AG10803 (cell line): Measurements from ENCODE around the gene C1orf216.

Experiments
- DNase-seq: peaks from one replicate; pipeline ENCODE4 v3.0.0; 2010; ENCODE audit warnings: low read depth
- H3K4me3 ChIP-seq: 2 replicates; pipeline ENCODE4 v1.5.1; 2011; ENCODE audit warnings: mild to moderate bottlenecking, low read length, control low read depth
- TF ChIP-seq, protein P1 (sequence below): conservative IDR thresholded peaks from 2 replicates; pipeline ENCODE4 v1.5.1; 2011; ENCODE audit warnings: mild to moderate bottlenecking, low read length, control low read depth, inconsistent platforms

The C1orf216 gene, protein sequence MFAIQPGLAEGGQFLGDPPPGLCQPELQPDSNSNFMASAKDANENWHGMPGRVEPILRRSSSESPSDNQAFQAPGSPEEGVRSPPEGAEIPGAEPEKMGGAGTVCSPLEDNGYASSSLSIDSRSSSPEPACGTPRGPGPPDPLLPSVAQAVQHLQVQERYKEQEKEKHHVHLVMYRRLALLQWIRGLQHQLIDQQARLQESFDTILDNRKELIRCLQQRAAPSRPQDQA

DNA sequence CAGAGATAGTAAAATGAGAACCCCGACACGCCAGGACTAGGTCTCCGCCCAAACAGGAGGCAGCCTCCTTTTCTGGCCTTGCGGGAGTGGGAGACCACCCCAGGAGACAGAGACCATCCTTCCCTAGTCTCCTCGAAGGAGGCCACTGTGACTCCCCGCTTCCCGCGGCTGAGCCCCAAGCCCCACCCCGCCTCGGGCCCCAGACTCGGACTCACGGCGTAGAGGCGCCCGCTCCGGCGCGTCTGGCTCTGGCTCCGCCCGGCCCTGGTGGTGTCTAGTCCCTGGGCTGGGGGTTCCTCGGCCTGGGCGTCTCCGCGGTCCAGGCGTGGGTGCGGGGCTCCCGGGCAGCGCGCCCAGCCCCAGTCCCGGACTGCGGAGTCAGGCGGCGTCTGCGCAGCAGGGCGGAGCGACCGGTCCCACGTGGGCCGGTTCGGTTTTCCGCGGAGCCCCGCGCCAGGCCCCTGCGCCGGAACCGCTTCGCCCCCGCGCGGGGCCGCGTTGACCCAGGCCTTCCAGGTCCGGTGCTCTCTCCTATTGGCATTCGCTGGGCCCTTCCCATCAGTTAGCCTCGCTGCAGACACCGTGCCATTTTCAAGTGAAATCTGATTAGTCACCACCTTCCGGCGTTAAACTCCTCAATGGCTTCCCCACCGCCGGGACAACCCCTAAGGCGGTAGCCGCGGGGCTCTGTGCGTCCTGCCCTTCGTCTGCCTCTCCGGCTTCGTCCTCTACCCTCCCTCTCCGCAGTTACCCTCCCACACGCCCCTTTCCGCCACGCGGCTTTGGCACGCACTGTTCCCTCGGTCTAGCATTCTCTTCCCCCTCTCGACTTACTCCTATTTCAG lies at the start of gene C1orf216:
C1orf216 (minus strand) TSS at position 393 of the 845 bp plus-strand sequence. CDS start 2,563 bp downstream, outside the sequence.
- H3K4me3 ChIP-seq = peak within 1 kb of the TSS; percentile 97
- TF ChIP-seq, protein P1, sequence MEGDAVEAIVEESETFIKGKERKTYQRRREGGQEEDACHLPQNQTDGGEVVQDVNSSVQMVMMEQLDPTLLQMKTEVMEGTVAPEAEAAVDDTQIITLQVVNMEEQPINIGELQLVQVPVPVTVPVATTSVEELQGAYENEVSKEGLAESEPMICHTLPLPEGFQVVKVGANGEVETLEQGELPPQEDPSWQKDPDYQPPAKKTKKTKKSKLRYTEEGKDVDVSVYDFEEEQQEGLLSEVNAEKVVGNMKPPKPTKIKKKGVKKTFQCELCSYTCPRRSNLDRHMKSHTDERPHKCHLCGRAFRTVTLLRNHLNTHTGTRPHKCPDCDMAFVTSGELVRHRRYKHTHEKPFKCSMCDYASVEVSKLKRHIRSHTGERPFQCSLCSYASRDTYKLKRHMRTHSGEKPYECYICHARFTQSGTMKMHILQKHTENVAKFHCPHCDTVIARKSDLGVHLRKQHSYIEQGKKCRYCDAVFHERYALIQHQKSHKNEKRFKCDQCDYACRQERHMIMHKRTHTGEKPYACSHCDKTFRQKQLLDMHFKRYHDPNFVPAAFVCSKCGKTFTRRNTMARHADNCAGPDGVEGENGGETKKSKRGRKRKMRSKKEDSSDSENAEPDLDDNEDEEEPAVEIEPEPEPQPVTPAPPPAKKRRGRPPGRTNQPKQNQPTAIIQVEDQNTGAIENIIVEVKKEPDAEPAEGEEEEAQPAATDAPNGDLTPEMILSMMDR = no peak
- peak; percentile 76 for DNase-seq

DNA sequence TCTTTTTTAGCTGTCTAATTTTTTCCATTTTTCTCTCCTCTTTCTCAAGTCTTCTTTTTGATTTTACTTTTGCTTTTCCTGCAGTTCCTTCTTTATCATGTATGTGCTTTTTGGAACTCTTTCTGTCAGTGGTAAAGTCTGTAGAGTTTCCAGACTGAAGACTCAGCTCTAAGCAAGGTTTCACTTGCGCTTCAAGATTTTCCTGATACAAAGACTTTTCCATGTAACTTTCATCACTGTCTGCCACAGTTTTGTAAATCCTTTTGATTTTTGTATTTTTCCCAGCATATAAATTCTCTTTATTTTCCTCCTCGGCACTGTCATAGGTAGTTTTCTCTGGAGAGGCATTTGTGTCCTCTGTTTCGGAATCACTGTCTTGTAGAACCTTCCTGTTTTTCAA lies 45.6 kb upstream of the C1orf216 start:
- TF ChIP-seq, protein P1 = no peak
- DNase-seq = no peak
- no peak overlapping the region for H3K4me3 ChIP-seq

DNA sequence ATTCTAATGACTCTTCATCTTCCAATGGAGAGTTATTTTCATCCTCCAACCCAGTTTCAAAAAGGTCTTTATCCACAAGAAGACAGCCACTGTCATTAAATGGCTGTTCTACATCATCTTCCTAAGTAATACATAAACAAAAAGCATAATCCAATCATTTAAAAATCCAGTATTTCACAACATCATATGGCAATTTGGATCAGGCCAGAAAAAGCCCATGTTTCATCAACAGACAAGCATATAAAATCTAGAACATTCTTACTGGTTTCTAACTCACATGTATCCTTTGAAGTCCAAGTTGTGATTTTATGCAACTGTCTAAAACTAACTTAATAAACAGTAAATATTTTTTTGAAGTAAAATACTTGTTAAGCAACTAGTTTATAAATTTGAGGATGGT lies 44.5 kb upstream of the C1orf216 start:
- TF ChIP-seq, protein P1 = no peak
- DNase-seq = peak; percentile 52
- H3K4me3 ChIP-seq = no peak overlapping the region

DNA sequence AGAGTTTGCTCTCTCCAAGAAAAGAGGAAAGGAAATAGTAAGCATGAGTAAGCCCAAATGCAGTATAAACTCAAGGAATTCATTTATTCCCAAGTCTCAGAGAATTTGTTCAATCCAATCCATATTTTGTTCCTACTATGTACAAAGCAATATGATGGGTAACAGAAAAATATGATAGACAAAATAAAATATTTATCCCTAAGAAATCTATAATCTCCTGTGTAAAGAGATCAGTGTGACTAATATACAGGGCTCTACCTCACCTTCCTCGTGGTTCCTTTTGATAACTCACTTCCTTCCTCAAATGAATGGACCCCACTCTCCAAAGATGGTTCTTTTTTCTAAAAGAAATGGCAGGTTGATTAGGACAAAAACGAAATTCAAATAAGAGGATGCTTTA lies 43.5 kb upstream of the C1orf216 start:
- TF ChIP-seq, protein P1 = no peak
- DNase-seq = no peak
- no peak overlapping the region for H3K4me3 ChIP-seq

DNA sequence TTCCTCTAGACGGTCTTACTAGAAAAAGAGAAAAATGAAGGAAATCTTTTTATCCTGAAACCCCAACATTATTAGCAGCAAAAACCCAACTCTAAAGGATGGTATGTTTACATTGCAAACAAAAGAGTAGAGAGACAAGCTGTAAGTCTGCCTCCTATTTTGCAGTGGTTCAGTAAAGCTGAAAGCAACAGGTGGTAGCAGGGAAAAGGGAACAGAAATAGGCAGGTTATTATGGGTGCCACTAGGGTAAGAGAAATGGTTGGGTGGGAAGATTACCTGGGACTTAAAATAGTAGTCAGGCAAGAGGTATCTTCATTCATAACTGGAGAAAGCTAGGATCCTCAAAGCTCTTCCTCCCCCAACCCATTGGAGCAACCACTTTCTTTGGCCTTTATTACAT lies 37.4 kb upstream of the C1orf216 start:
- TF ChIP-seq, protein P1 = no peak
- H3K4me3 ChIP-seq = no peak overlapping the region
- DNase-seq = no peak

DNA sequence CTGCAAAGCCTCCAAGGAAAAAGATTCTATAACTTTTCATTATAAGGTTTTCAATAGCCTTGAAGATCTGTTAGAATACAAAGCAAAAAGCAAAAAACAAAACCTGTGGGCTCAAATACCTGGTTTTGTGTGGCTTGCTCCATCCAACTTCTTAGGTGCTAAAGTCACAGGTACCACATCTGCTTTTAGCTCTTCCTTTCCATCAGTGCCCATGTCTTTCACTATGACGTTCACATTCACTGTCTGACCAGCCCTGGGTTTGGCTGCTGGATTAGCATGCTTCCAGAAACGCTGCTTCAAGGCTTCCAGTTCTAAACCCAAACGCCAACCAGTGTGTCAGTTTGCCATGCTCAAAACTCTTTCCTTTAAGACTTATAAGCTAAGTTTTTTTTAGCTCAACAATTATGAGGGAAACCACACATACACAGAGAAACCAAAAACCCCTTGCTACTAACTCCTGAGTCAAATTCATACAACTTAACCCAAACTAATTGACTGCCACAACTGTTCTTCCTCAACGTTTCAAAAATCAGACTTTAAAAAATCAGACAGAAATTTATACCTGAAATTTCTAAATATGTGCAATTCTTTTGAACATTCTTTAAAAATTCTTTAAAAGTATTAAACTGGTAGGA lies 35.1 kb upstream of the C1orf216 start:
- H3K4me3 ChIP-seq = no peak overlapping the region
- DNase-seq = no peak
- TF ChIP-seq, protein P1 = no peak
